ENCODE data around the gene CENPX.
A peak's percentile ranks its signal among the peaks of the same experiment; 100 is the strongest.

The CENPX gene

GRCh38 chr17:82022310-82022980 lies at the start of gene CENPX:
TSS of gene CENPX (minus strand) at chr17:82022878. CDS start at chr17:82022861, 17 bp downstream.
- no peak for DNase-seq

DNA sequence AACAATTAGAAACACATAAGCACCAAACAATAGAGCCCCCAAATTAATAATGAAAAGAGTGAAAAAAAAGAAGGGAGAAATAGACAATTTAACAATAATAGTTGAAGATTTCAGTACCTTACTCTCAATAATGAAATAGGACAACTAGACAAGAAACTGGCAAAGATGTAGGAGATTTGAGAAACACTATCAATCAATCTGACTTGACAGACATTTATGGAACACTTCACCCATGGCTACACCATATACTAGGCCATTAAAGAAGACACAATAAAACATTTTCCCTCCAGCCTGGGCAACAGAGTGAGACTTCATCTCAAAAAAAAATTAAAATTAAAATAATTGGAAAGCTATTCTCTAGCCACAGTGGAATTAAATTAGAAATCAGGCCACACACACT lies 47.9 kb upstream of the CENPX start:
- DNase-seq: no peak

- DNase-seq: peak; percentile 60
These were observed 43.1 kb upstream of the CENPX start, which contains the start of gene DUS1L for GRCh38 chr17:82065638-82066303. TSS of gene DUS1L (minus strand) at chr17:82065804. CDS start at chr17:82065059, 745 bp downstream.

DNA sequence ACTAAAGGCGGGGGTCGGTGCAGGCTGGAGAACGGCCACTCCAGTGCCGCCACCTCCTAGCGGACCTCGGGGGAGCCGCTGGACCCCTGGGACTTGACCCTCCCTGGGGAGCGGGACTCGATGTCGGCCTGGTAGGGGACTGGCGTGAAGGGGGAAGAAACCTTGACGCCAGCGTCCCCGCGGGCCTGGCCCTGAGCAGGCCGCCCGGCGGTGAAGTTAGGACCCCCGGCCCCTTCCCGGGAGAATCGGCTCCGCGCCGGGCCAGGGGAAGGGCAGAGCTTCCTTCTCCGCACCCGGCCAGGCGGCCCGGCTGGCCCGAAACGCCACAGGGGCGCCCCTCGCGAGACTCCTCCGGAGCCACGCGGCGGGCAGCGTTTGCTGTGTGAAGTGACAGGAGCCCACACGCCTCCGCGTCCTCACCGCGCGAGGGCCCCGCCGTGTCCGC lies 42.5 kb upstream of the CENPX start:
- no peak for DNase-seq

GRCh38 chr17:82064433-82065192 lies 41.9 kb upstream of the CENPX start:
- DNase-seq: peak; percentile 11

DNA sequence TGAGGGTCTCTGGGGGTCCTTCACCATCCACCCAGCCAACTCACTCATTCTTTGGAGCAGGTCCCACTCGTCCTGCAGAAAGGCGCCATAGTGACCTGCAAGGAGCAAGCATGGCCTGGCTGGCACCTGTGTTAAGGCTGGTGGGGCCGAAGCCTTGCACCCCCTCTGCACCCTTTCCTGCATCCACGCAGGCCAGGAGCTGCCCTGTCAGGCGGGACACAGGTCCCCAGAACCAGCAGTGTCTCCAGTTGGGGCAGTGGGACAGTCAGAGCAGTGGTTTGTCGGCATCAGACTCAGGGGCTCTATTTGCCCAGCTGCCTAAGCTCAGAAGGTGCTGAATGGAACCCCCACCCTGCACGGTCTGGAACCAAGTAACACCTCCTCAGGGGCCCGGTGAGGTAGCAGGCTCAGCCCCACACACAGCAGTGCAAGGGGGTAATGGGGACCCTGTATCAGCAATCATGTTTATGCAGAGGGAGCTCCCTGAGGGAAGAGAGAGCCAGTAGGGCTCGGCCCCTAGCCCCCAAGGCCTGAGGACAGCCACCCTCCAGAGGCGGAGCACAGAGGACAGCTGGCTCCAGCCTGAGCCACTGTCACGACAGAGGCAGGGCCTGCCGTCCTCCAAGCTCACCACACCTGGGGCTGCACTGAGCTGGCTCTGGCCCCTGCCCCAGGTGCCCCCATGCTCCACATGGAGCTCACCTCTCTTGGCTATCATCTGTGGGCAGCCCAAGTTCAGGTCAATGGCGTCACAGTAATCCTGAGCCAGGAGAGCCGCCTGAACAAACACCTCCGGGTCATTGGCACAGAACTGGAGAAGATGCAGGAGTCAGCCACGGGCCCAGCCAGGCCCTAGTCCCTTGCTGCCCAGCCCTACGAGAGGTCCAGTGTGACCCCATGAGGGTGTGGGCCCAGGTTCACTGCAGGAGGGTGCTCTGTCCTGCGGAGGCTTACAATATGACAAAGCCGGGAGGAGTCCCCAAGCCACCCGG lies 41.0 kb upstream of the CENPX start:
- no peak for DNase-seq

- no peak for DNase-seq
These were observed 40.3 kb upstream of the CENPX start for GRCh38 chr17:82062984-82063368.

DNA sequence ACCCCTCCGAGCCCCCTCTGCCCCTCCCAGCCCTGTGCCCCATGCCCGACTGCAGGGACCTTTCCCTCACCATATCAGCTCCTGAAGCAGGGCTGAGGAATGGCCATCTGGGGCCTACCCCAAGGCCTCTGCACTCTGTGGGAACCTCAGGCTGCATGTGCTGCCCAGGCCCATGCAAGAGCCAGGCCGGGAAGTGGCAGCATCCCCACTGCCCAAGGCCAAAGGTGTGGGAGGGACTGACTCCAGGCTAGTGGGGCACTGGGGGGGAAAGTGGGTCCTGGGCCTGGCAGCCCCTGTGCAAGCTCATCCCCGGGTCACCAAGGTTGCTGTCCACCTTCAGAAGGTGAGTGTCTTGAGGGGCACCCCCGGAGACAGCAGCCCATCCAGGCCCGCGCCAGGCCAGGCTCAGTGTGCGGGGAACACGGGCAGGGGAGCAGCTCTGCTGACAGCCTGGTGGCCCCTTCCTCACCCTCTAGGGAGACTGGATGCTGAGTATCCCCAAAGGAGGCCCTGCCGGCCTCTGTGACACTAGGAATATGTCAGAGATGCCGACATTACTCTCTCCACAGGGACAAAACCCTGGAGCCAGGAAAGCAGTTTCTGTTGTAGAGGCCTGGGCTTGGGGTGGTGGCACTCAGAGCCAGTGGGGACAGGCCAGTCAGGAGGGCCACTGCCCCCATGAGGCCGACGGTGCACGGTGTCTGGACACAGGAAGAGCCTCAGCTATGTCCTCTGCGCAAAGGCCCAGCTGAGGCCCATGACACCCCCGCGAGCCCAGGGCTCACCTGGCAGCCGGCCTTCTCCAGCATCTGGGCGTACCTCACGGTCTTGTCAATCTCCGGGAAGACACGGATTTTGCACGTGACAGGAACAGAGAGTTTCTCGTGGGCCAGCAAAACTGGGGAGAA lies 39.7 kb upstream of the CENPX start:
- no peak for DNase-seq

- no peak for DNase-seq
These were observed 38.6 kb upstream of the CENPX start for GRCh38 chr17:82061047-82061925.

- no peak for DNase-seq
These were observed 37.9 kb upstream of the CENPX start for GRCh38 chr17:82060614-82061013.

- no peak for DNase-seq
These were observed 37.3 kb upstream of the CENPX start for GRCh38 chr17:82060001-82060380.

DNA sequence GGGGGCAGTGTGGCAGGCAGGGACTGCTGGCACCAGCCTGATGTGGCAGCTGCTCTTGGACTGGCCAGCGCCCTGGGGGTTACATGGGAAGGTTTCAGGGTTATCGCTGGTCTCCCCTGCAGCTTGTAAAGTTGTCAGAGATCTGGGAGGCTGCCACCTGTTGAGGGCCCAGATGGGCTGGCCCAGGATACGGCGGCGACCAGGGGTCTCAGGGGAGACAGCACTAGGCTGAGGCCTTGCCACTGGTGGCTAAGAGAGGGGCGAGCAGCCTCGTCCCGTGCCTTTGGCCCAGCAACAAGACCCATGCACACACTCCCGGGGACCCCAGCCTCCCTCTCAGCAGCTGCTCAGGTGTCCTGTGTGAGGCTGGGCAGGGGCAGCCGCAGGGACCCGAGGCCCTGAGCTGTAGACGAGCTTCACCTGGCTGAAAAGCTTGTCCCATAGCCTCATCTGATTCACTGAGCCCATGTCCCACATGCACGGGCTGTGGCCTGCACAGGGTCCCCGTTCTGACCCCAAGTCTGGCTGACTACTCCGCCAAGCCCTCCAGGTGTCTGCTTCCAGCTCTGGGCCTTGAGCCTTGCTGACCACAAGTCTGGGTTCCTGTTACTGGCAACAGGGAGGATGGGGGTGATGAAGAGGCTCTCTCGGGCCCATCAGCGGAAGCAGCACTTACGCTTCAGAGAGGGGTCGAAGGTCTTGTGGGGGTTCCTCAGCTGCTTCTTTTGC lies 36.8 kb upstream of the CENPX start:
- DNase-seq: no peak

DNA sequence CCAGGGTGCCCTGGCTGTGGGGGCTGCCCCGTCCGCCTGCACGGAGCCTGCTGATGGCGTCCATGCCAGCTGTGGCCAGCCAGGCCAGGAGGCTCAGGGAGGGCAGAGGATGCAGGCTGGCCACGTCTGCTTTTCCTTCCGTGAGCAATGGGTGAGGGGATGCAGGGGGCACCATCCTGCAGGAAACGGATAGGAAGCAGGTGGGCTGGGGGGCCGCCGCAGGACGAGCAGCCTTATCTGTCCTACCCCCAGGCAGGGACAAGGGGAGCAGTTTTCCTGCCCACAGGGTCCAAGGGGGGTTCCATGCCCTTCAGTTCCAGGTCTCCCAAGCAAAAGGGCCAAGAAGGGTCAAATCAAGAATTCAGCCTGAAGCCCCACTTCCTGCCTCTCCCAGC lies 36.2 kb upstream of the CENPX start:
- DNase-seq: no peak

DNA sequence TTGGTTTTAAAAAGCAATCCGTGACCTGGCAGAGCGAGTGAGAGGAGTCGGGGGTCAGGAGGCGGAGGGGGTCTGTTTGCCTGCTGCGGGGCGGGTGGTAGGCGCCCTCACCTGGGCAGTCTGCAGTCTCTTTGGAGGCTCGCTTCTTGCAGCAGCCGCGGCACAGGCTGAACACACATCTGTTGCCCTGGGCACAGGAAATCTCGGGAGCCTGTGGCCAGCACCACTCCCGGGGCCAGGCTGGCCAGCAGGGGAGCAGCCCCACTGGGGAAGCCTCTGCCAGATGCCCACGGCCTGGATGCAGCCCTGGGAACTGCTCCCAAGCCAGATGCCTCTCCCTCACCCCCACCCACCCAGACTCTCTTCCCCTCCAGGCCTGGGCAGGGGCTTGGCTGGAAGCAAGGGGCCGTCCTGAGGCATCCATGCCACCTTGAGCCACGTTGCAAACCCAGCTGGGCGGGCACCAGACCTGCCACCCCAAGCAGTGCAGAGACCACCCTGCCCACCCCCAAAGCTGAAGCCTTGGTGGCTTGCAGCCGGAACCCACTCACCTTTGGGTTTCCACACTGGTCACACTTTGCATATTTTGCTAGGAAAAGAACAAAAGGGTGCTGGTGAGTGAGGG lies 35.7 kb upstream of the CENPX start:
- no peak for DNase-seq

DNA sequence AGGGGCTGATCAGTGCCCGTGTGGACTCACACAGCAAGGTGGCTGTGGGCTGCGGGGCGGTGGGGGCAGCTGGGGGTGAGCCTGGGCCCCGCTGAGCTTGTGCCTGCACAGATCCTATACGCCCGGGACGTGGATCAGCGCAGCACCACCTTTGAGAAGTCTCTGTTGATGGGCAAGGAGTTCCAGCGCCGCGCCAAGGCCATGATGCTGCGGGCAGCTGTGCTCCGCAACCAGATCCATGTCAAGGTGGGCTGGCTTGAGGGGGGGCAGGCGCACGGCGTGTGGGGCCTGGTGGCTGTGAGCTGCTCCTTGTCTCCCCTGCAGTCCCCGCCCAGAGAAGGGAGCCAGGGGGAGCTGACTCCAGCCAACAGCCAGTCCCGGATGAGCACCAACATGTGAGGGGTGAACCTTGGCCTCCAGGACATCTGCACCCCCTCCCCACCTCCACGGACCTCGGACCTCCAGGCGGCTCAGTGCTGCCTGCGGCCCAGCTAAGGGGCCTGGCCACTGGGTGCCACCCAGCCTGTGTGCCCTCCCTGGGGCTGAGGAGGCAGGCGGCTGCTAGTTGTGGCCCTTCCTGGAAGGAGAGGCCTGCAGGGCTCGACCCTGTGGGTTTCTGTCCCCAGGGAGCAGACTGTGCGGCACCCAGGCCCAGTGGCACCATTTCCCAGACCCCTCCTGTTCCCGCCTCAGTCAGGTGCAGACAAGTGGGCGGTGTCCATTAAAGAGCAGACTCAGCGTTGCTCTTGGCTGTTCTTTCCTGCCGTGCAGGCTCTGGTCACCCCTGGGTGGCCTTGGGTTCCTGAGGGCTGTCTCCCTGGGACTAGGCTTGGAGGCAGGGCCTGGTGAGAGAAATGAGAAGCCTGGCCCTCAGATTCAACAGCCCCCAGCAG lies 34.3 kb upstream of the CENPX start:
- DNase-seq: no peak

DNA sequence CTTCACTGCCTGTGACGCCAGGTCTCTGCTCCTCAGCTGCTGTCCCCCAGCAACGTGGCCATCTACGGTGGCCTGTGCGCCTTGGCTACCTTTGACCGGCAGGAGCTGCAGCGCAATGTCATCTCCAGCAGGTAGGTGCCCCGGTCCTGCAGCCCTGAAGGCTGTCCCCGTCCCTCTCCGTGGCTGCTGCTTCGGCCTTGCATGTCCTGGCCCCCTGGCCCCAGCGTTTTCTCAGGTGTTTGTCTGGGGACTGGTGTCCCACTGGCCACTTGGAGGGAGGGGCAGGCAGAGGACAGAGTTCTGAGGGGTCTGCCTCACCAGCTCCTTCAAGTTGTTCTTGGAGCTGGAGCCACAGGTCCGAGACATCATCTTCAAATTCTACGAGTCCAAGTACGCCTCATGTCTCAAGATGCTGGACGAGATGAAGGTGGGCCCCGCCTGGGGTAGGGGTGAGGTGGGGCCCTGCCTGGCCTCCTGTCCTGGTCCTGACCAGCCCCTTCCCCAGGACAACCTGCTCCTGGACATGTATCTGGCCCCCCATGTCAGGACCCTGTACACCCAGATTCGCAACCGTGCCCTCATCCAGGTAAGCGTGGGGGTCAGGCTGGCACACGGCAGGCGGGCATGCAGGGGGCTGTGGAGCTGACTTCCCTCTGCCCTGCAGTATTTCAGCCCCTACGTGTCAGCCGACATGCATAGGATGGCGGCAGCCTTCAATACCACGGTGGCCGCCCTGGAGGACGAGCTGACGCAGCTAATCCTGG lies 33.5 kb upstream of the CENPX start:
- DNase-seq: no peak

All from NCI-H774 (cell line).